IPS DF 6.9 (cell line): ENCODE results near the gene RBFOX2.

ENCODE experiments used
- DNase-seq: peaks from one replicate; pipeline ENCODE4 v3.0.0-alpha.2; 2013; ENCODE audit warnings: low read depth, low spot score
- H3K27ac ChIP-seq: one replicate; pipeline ENCODE4 v1.5.1; 2013; ENCODE audit warnings: low read length, control low read depth
- H3K27me3 ChIP-seq: 2 replicates; pipeline ENCODE4 v1.6.1; 2013; ENCODE audit warnings: mild to moderate bottlenecking, low read length; ENCODE audit not compliant: control insufficient read depth, insufficient read depth
- H3K36me3 ChIP-seq: 2 replicates; pipeline ENCODE4 v1.6.1; 2013; ENCODE audit warnings: low read length; ENCODE audit not compliant: control insufficient read depth, insufficient read depth
- H3K4me1 ChIP-seq: 2 replicates; pipeline ENCODE4 v1.6.1; 2013; ENCODE audit warnings: low read length; ENCODE audit not compliant: control insufficient read depth, insufficient read depth
- H3K4me3 ChIP-seq: 2 replicates; pipeline ENCODE4 v1.5.1; 2013; ENCODE audit warnings: mild to moderate bottlenecking, low read length
- H3K9me3 ChIP-seq: 2 replicates; pipeline ENCODE4 v1.6.1; 2013; ENCODE audit warnings: low read length, inconsistent platforms; ENCODE audit not compliant: control insufficient read depth, insufficient read depth
- WGBS: extraction: QIAGEN DNeasy Blood & Tissue Kit; methylation state at CpG from one replicate; pipeline ENCODE4 v1.1.7; 2013; ENCODE audit warnings: mixed read lengths, missing lambda C conversion rate; ENCODE audit not compliant: insufficient read length, insufficient coverage; 5-methylcytosine and 5-hydroxymethylcytosine counted together

RBFOX2 gene

GRCh38 chr22:35838855-35839576 is 189.6 kb downstream of the RBFOX2 start:
- DNase-seq = no peak
- peak overlapping the region; percentile 12; the same call in 1 of the 2 replicates for H3K4me3 ChIP-seq
- no peaks in the 10 kb centered on the region for H3K9me3 ChIP-seq
- H3K4me1 ChIP-seq = no peaks in the 10 kb centered on the region; the same call in 1 of the 2 replicates
- H3K27ac ChIP-seq = no peak overlapping the region
- H3K27me3 ChIP-seq = no peaks in the 10 kb centered on the region
- no peaks in the 10 kb centered on the region for H3K36me3 ChIP-seq
- no CpG with 5 or more reads among the region's 4 CpGs for WGBS

- no peak overlapping the region for H3K27ac ChIP-seq
- DNase-seq = no peak
- no peaks in the 10 kb centered on the region for H3K9me3 ChIP-seq
- no peak overlapping the region for H3K4me3 ChIP-seq
- no CpG with 5 or more reads among the region's 5 CpGs for WGBS
- no peaks in the 10 kb centered on the region for H3K36me3 ChIP-seq
- H3K4me1 ChIP-seq = no peaks in the 10 kb centered on the region; the same call in 1 of the 2 replicates
- no peaks in the 10 kb centered on the region for H3K27me3 ChIP-seq
Observed at GRCh38 chr22:35837101-35837727, 191.4 kb downstream of the RBFOX2 start.

GRCh38 chr22:35835998-35836691 is 192.5 kb downstream of the RBFOX2 start:
- H3K27me3 ChIP-seq = no peaks in the 10 kb centered on the region
- no peaks in the 10 kb centered on the region for H3K9me3 ChIP-seq
- no peak overlapping the region for H3K27ac ChIP-seq
- H3K36me3 ChIP-seq = no peaks in the 10 kb centered on the region
- no peaks in the 10 kb centered on the region; the same call in 1 of the 2 replicates for H3K4me1 ChIP-seq
- H3K4me3 ChIP-seq = peak overlapping the region; percentile 8; the same call in 1 of the 2 replicates
- no CpG with 5 or more reads among the region's 6 CpGs for WGBS
- peak; percentile 41 for DNase-seq

GRCh38 chr22:35835267-35835997 is 193.2 kb downstream of the RBFOX2 start:
- Histone ChIP-seq H3K9me3 (no peaks in the 10 kb centered on the region), H3K4me3 (peak overlapping the region; percentile 8; the same call in 1 of the 2 replicates), H3K27me3 (no peaks in the 10 kb centered on the region), H3K27ac (no peak overlapping the region), H3K36me3 (no peaks in the 10 kb centered on the region), H3K4me1 (no peaks in the 10 kb centered on the region; the same call in 1 of the 2 replicates)
- no peak for DNase-seq
- WGBS = no CpG with 5 or more reads among the region's 3 CpGs

- H3K4me3 ChIP-seq = no peak overlapping the region
- no peak overlapping the region for H3K27ac ChIP-seq
- DNase-seq = no peak
- H3K27me3 ChIP-seq = no peaks in the 10 kb centered on the region
- no peaks in the 10 kb centered on the region for H3K36me3 ChIP-seq
- H3K9me3 ChIP-seq = no peaks in the 10 kb centered on the region
- no peaks in the 10 kb centered on the region; the same call in 1 of the 2 replicates for H3K4me1 ChIP-seq
- no CpG with 5 or more reads among the region's 3 CpGs for WGBS
Observed at GRCh38 chr22:35834061-35834460, 194.6 kb downstream of the RBFOX2 start.

GRCh38 chr22:35830305-35830704 is 198.3 kb downstream of the RBFOX2 start:
- Histone ChIP-seq H3K27me3 (no peaks in the 10 kb centered on the region), H3K36me3 (no peaks in the 10 kb centered on the region), H3K4me3 (no peak overlapping the region), H3K9me3 (no peaks in the 10 kb centered on the region), H3K27ac (no peak overlapping the region), H3K4me1 (0 out of 2 replicates have a peak, but pooled peaks cover 1% of the 10 kb centered on the region)
- no peak for DNase-seq
- no CpG with 5 or more reads among the region's 2 CpGs for WGBS

GRCh38 chr22:35824256-35824655 is 204.4 kb downstream of the RBFOX2 start:
- WGBS = no CpG with 5 or more reads among the region's 2 CpGs
- Histone ChIP-seq H3K4me3 (no peak overlapping the region), H3K9me3 (no peaks in the 10 kb centered on the region), H3K4me1 (peaks cover 3% of the 10 kb centered on the region; the same call in 1 of the 2 replicates), H3K36me3 (no peaks in the 10 kb centered on the region), H3K27me3 (no peaks in the 10 kb centered on the region), H3K27ac (no peak overlapping the region)
- DNase-seq = no peak

GRCh38 chr22:35821654-35822053 is 207.0 kb downstream of the RBFOX2 start:
- H3K4me1 ChIP-seq = peaks cover 3% of the 10 kb centered on the region; the same call in 1 of the 2 replicates
- H3K27me3 ChIP-seq = no peaks in the 10 kb centered on the region
- no peak for DNase-seq
- H3K27ac ChIP-seq = no peak overlapping the region
- H3K36me3 ChIP-seq = no peaks in the 10 kb centered on the region
- no peaks in the 10 kb centered on the region for H3K9me3 ChIP-seq
- no peak overlapping the region for H3K4me3 ChIP-seq
- WGBS = no CpG with 5 or more reads among the region's 1 CpG

GRCh38 chr22:35819421-35819820 is 209.2 kb downstream of the RBFOX2 start:
- no peak overlapping the region for H3K4me3 ChIP-seq
- WGBS = no CpG with 5 or more reads among the region's 1 CpG
- no peak for DNase-seq
- H3K4me1 ChIP-seq = peaks cover 3% of the 10 kb centered on the region; the same call in 1 of the 2 replicates
- H3K27me3 ChIP-seq = no peaks in the 10 kb centered on the region
- no peak overlapping the region for H3K27ac ChIP-seq
- no peaks in the 10 kb centered on the region for H3K9me3 ChIP-seq
- H3K36me3 ChIP-seq = no peaks in the 10 kb centered on the region

- no peaks in the 10 kb centered on the region for H3K36me3 ChIP-seq
- H3K4me3 ChIP-seq = no peak overlapping the region
- H3K27me3 ChIP-seq = no peaks in the 10 kb centered on the region
- WGBS = no CpG with 5 or more reads among the region's 1 CpG
- H3K4me1 ChIP-seq = peaks cover 3% of the 10 kb centered on the region; the same call in 1 of the 2 replicates
- DNase-seq = no peak
- no peak overlapping the region for H3K27ac ChIP-seq
- no peaks in the 10 kb centered on the region for H3K9me3 ChIP-seq
Observed at GRCh38 chr22:35818897-35819296, 209.7 kb downstream of the RBFOX2 start.
